Measurements from ENCODE around the gene DDA1. TPM values are rescaled to one million over a fixed set of nuclear protein-coding genes. Genes with fewer than 3 reads are reported as not detected.

DDA1 gene
- total RNA-seq, 2 experiments from 2014 or later: 37.2 to 37.5 TPM

DNA sequence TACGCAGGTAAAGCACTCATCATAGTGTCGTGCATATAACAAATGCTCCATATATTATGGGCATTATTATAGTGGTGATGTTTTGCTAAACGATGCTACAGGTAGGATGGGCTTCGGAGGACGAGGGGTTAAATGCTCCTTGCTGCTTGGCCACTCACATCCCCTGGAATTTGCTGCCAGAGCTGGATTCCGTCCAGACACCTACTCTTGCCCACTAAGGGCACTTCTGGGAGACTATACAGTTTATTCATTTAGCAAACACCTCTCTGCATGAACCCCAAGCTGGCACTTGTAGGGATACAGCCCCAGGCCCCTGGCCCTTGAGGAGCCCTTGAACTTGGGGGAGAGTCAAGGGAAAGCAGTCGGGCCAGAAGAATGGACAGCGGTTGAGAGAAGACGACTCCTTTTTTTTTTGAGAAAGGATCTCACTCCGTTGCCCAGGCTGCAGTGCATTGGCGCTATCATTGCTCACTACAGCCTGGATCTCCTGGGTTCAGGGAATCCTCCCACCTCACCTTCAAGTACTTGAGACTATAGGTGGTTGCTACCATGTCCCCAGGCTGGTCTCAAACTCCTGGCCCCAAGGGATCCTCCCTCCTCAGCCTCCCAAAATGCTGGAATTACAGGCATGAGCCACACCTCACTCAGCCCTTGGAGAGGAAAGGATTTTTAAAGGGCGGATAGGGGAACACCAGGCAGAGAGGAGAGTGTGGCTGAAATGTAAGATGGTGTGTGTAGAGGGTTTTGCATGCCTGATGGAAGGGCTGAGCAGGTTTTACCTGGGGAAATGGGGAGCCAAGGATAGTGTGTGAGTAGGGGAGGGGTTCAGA lies 4.8 kb upstream of the DDA1 start:
- POLR2A ChIA-PET: interaction anchor here (0.6 to 1.1 kb wide), 4 partner anchors 13 to 1235 kb away, joined by 3 to 9 read pairs (median 4); no protein-coding TSS in a partner anchor
- CTCF ChIA-PET: interaction anchor here (0.5 to 2.4 kb wide), 13 partner anchors 9 to 1014 kb away, joined by 3 to 20 read pairs (median 6); partner anchors contain the start of gene BABAM1
- no peak for DNase-seq
- Mint-ChIP-seq H3K36me3 (no peaks in the 10 kb centered on the region), H3K9me3 (no peaks in the 10 kb centered on the region), H3K27ac (peak overlapping the region; percentile 89), H3K27me3 (no peaks in the 10 kb centered on the region), H3K4me1 (ENCODE audit: low read depth) (peaks cover 47% of the 10 kb centered on the region), H3K4me3 (peak overlapping the region; percentile 89)
- intact Hi-C loops (cut with micrococcal nuclease): loop anchor here (1.0 to 5.0 kb wide), 5 partner anchors 33 to 208 kb away; partner anchors contain the start of genes BABAM1, BST2, GTPBP3 and OCEL1

DNA sequence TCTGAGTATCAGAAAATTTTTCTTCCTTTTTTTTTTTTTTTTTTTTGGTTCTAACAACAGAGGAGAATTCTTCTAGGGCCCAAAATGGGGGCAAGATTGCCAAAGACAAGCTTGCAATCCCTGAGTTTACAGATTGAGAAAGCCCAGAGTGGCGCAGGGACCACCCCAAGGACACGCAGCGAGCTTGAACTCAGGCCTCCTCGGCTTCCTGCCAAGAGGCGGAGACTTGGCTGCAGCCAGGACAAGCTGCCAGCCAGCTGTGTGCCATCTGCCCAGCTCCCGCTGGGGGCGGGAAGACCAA lies 4.2 kb upstream of the DDA1 start:
- CTCF ChIA-PET: interaction anchor here (0.5 to 2.3 kb wide), 13 partner anchors 9 to 1013 kb away, joined by 3 to 20 read pairs (median 6); partner anchors contain the start of gene ANKLE1
- Mint-ChIP-seq H3K27ac (peak overlapping the region; percentile 89), H3K27me3 (no peaks in the 10 kb centered on the region), H3K36me3 (no peaks in the 10 kb centered on the region), H3K4me3 (peak overlapping the region; percentile 89), H3K9me3 (no peaks in the 10 kb centered on the region), H3K4me1 (ENCODE audit: low read depth) (peaks cover 49% of the 10 kb centered on the region)
- intact Hi-C loops (cut with micrococcal nuclease): loop anchor here (1.0 to 5.0 kb wide), 5 partner anchors 32 to 207 kb away; partner anchors contain the start of genes BABAM1, BST2, GTPBP3 and OCEL1
- POLR2A ChIA-PET: interaction anchor here (0.6 to 1.1 kb wide), 3 partner anchors 13 to 498 kb away, joined by 3 to 9 read pairs (median 4); no protein-coding TSS in a partner anchor
- DNase-seq: no peak

DNA sequence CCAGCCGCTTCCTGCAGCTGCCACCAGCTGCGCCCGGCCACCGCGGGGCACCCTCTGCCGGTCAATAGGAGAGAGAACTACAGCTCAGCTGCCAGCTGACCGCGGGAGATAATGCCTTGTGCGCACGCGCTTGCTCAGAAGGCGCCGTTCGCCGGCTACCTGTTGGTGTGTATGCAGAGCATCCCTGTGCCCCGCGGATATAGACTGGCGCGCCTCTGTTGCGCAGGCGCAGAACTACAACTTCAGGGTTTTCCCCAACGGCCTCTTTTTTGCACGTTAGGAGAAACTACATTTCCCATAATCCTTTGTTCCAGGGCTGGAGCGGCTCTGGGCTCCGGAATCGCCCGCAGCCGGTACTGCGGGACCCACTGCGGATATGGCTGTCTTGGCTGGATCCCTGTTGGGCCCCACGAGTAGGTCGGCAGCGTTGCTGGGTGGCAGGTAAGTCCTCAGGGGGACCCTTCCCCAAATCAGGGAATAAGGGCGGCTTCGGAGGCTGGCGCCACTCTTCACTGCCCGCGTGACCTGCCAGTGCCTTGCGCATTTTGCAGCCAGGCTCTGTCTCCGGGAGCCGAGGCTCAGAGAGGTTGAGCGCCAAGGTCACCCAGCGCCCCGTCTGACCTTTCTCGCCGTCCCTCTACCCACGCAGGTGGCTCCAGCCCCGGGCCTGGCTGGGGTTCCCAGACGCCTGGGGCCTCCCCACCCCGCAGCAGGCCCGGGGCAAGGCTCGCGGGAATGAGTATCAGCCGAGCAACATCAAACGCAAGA lies 3.7 kb upstream of the DDA1 start, which contains the start of gene MRPL34:
MRPL34 (plus strand) TSS at position 356 of the 768 bp plus-strand sequence; CDS start at position 377, 21 bp downstream.
- intact Hi-C loops (cut with micrococcal nuclease): loop anchor here (1.0 to 5.0 kb wide), 5 partner anchors 32 to 207 kb away; partner anchors contain the start of genes BABAM1, BST2, GTPBP3 and OCEL1
- no peaks in the 10 kb centered on the region for H3K9me3 Mint-ChIP-seq
- peaks cover 54% of the 10 kb centered on the region for H3K4me1 Mint-ChIP-seq (ENCODE audit: low read depth)
- CTCF ChIA-PET: interaction anchor here (0.5 to 2.3 kb wide), 15 partner anchors 10 to 1013 kb away, joined by 3 to 20 read pairs (median 6); partner anchors contain the start of gene ANKLE1
- peak; percentile 99 for DNase-seq
- peaks cover 1% of the 10 kb centered on the region for H3K36me3 Mint-ChIP-seq
- H3K27ac Mint-ChIP-seq: peak within 1 kb of the TSS; percentile 89
- POLR2A ChIA-PET: interaction anchor here (0.6 to 1.1 kb wide), 3 partner anchors 14 to 499 kb away, joined by 3 to 9 read pairs (median 4); no protein-coding TSS in a partner anchor
- H3K4me3 Mint-ChIP-seq: peak within 1 kb of the TSS; percentile 89
- no peaks in the 10 kb centered on the region for H3K27me3 Mint-ChIP-seq

DNA sequence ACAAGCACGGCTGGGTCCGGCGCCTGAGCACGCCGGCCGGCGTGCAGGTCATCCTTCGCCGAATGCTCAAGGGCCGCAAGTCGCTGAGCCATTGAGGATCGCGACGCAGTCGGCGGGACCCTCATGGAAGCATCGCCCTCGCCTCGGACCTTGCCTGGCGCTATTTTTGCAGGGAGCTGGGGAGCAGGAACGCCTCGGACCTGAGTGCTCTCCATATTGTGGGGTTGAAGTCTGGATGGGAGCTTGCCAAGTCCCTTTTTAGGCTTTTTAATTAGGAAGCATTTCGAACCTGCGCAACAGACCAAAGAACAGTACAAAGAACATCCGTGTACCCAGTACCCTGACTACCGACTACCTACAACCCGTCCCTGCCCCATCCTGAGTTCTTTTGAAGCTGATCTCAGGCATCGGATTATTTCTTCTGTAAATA lies 3.1 kb upstream of the DDA1 start:
- Mint-ChIP-seq H3K4me1 (ENCODE audit: low read depth) (peaks cover 56% of the 10 kb centered on the region), H3K27me3 (no peaks in the 10 kb centered on the region), H3K27ac (peak overlapping the region; percentile 89), H3K36me3 (peaks cover 2% of the 10 kb centered on the region), H3K4me3 (peak overlapping the region; percentile 89), H3K9me3 (no peaks in the 10 kb centered on the region)
- POLR2A ChIA-PET: interaction anchor here (0.6 to 0.8 kb wide), 2 partner anchors 11 to 39 kb away, joined by 4 to 6 read pairs; no protein-coding TSS in a partner anchor
- no peak for DNase-seq
- CTCF ChIA-PET: interaction anchor here (0.6 to 1.5 kb wide), 6 partner anchors 12 to 88 kb away, joined by 3 to 7 read pairs (median 4); partner anchors contain the start of gene CCDC194
- intact Hi-C loops (cut with micrococcal nuclease): loop anchor here (5.0 kb wide), 3 partner anchors 79 to 206 kb away; partner anchors contain the start of genes BST2, OCEL1 and PGLS

DNA sequence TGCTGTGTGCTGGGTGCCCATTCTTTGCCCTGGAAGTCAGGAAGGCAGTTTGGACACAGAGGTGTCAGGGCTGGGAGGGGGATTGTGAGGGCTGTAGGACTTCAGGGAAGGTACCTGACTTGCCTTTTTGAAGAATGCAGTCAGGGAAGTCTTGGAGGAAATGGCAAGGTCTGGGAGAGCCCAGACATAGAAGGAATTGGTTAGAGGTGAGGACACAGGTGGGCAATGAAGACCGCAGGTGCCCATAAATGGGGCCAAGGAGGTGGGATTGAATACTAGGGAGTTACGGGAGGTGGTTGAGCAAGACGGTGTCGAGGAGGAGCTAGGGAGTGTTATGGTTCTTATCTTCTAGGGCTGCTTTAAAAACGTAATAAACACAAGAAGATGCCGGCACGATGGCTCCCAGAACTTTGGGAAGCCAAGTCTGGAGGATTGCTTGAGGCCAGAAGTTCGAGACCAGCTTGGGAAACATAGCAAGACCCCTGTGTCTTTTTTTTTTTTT lies 1.4 kb upstream of the DDA1 start:
- CTCF ChIA-PET: no interaction called here
- POLR2A ChIA-PET: interaction anchor here (2.5 kb wide), 1 partner anchor 26 kb away, joined by 15 read pairs; the partner anchor contains the start of gene ANO8
- no peaks in the 10 kb centered on the region for H3K27me3 Mint-ChIP-seq
- H3K9me3 Mint-ChIP-seq: no peaks in the 10 kb centered on the region
- no peak overlapping the region for H3K27ac Mint-ChIP-seq
- no peak for DNase-seq
- peaks cover 60% of the 10 kb centered on the region for H3K4me1 Mint-ChIP-seq (ENCODE audit: low read depth)
- peaks cover 2% of the 10 kb centered on the region for H3K36me3 Mint-ChIP-seq
- peak overlapping the region; percentile 89 for H3K4me3 Mint-ChIP-seq
- intact Hi-C loops (cut with micrococcal nuclease): loop anchor here (5.0 kb wide), 3 partner anchors 81 to 204 kb away; partner anchors contain the start of genes BST2, OCEL1 and PGLS

DNA sequence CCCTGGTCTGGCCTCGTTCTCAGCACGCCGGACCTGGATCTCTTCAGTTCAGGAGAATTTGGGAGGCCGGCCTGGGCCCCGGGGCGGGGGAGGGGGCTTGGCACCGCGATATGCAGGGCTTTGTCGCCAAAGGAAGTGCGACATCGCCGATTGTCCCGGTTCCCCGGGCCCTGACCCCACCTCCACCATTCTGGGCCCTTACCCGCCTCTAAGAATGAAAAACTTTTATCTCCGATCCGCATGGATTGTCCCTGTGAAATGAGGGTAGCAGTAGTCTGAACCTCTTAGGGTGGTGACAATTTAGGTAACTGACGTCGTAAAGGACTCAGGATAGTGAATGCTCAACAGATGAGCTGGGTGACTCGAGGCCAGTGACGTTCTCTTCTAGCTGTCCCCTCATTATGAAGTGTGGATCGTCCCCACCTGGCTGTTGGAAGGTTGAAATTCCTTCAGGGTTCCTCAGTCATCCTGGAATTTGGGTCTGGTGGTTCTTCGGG lies 650 bp downstream of the DDA1 start:
- Mint-ChIP-seq H3K27me3 (no peaks in the 10 kb centered on the region), H3K27ac (peak overlapping the region; percentile 88), H3K4me1 (ENCODE audit: low read depth) (peaks cover 48% of the 10 kb centered on the region), H3K9me3 (no peaks in the 10 kb centered on the region), H3K36me3 (peaks cover 4% of the 10 kb centered on the region), H3K4me3 (peak overlapping the region; percentile 98)
- intact Hi-C loops (cut with micrococcal nuclease): loop anchor here (1.0 to 5.0 kb wide), 5 partner anchors 24 to 202 kb away; partner anchors contain the start of genes ANO8, BABAM1, BST2 and OCEL1
- CTCF ChIA-PET: interaction anchor here (1.0 to 1.5 kb wide), 5 partner anchors 18 to 186 kb away, joined by 3 to 6 read pairs (median 4); no protein-coding TSS in a partner anchor
- no peak for DNase-seq
- POLR2A ChIA-PET: interaction anchor here (2.5 kb wide), 1 partner anchor 24 kb away, joined by 15 read pairs; the partner anchor contains the start of gene ANO8

DNA sequence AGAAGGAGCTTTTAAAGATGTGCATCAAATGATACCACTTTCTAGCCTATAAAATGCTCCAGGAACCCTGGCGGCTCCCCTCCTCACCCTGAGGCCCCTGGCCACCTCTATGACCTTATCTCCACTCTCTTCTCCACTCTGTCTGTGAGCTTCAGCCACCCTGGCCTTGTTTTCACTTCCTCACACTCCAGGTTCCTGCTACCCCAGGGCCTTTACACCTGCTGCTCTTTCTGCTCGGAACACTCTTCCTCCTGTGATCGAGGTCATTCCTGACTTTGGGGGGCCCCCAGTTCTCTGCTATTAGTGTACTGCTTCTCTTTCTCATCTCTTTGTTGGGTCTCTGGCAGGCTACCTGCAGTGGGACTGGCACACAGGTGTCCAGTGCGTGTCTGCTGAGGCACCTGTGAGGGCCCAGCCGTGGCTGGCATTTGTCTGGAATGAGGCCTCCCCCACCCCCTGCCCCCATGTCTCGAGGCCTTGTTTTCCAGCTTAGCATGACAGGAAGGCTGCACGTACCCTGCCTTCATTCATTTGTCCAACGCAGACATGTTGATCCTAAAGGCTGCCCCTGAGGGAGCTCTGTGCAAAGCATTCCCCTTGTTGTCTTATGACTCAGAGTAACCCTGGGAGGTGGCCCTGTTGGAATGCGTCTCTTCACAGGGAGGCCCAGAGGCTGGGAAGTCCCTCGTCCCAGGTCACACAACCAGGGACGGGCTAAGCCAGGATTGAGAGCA lies 2.3 kb downstream of the DDA1 start:
- peaks cover 44% of the 10 kb centered on the region for H3K4me1 Mint-ChIP-seq (ENCODE audit: low read depth)
- intact Hi-C loops (cut with micrococcal nuclease): no loop called here
- no peaks in the 10 kb centered on the region for H3K27me3 Mint-ChIP-seq
- H3K4me3 Mint-ChIP-seq: peak overlapping the region; percentile 33
- H3K9me3 Mint-ChIP-seq: no peaks in the 10 kb centered on the region
- ChIA-PET CTCF (no interaction called here), POLR2A (interaction anchor here (0.5 kb wide), 1 partner anchor 477 kb away, joined by 3 read pairs; no protein-coding TSS in a partner anchor)
- H3K27ac Mint-ChIP-seq: no peak overlapping the region
- peaks cover 12% of the 10 kb centered on the region for H3K36me3 Mint-ChIP-seq
- DNase-seq: no peak

DNA sequence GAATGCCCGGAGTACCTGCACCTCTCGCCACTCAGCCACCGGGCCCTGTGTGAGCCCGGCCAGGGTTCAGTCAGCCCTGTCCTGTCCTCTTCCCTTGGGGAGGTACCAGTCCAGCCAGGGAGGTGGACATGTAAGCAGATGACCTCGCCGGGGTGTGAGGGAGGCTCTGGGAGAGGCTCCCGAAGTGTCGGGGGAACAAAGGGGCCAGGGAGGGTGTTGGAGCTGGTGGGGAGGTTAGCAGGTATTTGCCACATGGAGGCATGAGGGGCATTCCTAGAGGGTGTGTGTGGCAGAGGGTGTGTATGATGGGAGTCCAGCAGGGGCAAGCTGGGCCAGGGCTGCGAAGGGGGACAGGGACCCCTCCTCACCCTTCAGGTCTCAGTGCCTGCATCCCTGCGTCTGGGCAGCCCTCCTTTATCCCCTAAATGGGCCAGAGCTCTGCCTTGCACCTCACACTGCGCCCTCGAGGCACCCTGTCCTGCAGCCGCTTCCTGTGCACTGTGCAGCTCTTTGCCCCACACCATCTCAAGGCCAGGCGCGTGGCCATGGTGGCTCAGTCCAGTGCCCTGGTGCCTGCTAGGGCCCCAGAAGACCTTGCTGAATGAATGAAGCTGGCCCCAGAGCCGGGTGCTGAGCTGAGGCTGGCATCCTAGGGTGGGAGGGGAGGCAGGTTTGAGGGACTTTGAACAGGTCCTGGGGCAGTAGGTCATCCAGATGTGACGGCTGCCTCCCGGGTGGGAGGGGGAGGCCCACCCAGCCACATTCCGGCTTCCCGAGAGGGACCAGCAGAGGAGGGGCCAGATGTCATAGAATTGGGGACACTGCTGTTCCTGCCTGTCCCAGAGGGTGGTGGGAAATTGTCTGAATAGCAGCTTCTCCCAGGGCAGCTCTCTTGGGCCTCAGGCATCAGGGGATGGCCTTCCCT lies 3.1 kb downstream of the DDA1 start:
- ChIA-PET POLR2A (no interaction called here), CTCF (interaction anchor here (1.5 kb wide), 1 partner anchor 33 kb away, joined by 6 read pairs; no protein-coding TSS in a partner anchor)
- Mint-ChIP-seq H3K27ac (no peak overlapping the region), H3K9me3 (no peaks in the 10 kb centered on the region), H3K36me3 (peaks cover 12% of the 10 kb centered on the region), H3K27me3 (no peaks in the 10 kb centered on the region), H3K4me1 (ENCODE audit: low read depth) (peaks cover 36% of the 10 kb centered on the region), H3K4me3 (no peak overlapping the region)
- intact Hi-C loops (cut with micrococcal nuclease): no loop called here
- no peak for DNase-seq

DNA sequence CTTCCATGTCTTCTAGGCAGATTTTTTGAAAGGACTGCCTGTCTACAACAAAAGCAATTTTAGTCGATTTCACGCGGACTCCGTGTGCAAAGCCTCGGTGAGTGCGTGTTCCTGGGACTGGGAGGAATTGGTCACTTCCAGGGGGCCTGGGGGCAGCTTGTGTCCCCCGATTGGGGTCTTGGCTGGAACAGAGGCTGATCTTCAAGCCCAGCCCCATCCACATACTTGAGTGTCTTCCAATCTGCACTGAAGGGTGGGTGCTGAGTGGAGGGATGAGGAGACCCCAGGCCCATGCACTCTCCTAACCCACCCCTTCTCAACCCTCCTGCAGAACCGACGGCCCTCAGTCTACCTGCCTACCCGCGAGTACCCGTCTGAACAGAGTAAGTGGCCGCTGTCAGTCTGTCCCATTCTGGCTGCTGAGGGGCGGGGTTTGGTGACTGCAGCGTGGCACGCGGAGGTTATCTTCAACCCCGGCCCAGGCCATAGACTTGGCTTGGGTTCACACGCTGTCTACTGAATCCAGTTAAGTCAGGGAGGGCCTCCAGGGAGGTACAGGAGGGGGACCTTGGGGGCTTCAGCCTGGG lies 4.7 kb downstream of the DDA1 start:
- Mint-ChIP-seq H3K36me3 (peaks cover 15% of the 10 kb centered on the region), H3K4me3 (no peak overlapping the region), H3K27ac (no peak overlapping the region), H3K9me3 (no peaks in the 10 kb centered on the region), H3K4me1 (ENCODE audit: low read depth) (peaks cover 27% of the 10 kb centered on the region), H3K27me3 (no peaks in the 10 kb centered on the region)
- POLR2A ChIA-PET: no interaction called here
- intact Hi-C loops (cut with micrococcal nuclease): no loop called here
- no peak for DNase-seq
- CTCF ChIA-PET: interaction anchor here (1.5 kb wide), 1 partner anchor 32 kb away, joined by 6 read pairs; no protein-coding TSS in a partner anchor
